ENCODE measurements around the gene C22orf42. TPM values are rescaled to one million over a fixed set of nuclear protein-coding genes. Genes with fewer than 3 reads are reported as not detected.

The C22orf42 gene, protein sequence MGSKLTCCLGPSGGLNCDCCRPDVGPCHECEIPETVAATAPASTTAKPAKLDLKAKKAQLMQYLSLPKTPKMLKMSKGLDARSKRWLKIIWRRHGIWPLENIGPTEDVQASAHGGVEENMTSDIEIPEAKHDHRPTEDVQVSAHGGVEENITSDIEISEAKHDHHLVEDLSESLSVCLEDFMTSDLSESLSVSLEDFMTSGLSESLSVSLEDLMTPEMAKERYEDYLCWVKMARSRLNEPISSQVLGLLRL
- not detected for total RNA-seq

GRCh38 chr22:32158712-32159533, at the start of gene C22orf42:
Gene C22orf42, minus strand, starts transcription at chr22:32159303. Its CDS starts 88 bp downstream, at chr22:32159215.
- in situ Hi-C loops (cut with MboI; ENCODE audit: low sequenced_read_pairs in 4 of 4), result no loop called here
- ATAC-seq (no peak), DNase-seq (no peak)

DNA sequence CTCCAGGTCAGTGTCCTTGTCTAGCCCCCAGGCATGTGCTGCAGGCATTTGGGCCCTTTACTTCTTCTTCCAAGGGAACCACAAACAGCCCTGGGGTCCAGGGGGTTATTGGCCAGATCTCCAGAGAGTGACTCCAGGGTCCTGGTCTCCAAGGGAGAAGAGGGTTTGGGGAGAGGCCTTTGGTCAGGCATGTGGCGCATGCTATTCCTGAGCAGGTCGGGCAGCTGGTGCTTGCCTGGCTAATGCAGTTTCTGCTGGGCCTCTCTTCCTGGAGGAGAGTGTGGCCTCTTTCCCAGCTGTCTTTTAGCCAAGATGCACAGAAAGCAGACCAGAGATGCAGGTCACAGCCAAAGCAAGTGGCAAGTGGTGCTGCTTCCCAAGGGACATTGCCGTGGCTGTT, 49.6 kb upstream of the C22orf42 start:
- TF ChIP-seq CTCF (IDR thresholded peaks at IDR 0.05 in 4 of 5, conservative IDR thresholded peaks at IDR 0.05 in 1 of 5) (no peak), POLR2A (IDR thresholded peaks at IDR 0.05) (no peak)
- DNase-seq, result no peak
- no peaks in the 10 kb centered on the region for H3K9me3 ChIP-seq
- H3K4me1 ChIP-seq, result peaks cover 0 to 4% of the 10 kb centered on the region in 2 donors
- ATAC-seq, result no peak
- no peak overlapping the region for H3K4me3 ChIP-seq
- in situ Hi-C loops (cut with MboI; ENCODE audit: low sequenced_read_pairs in 4 of 4), result no loop called here
- intact Hi-C loops (cut with DNase I; ENCODE audit: low total_unique reads), result no loop called here
- H3K27me3 ChIP-seq, result peaks cover 6 to 17% (median 8%) of the 10 kb centered on the region in 3 donors
- no peaks in the 10 kb centered on the region for H3K36me3 ChIP-seq
- no peak overlapping the region for H3K27ac ChIP-seq

More at GRCh38 chr22:32158712-32159533, at the start of gene C22orf42:
- intact Hi-C loops (cut with DNase I; ENCODE audit: low total_unique reads), result no loop called here
- Histone ChIP-seq H3K4me1 (no peaks in the 10 kb centered on the region), H3K36me3 (no peaks in the 10 kb centered on the region), H3K9me3 (no peaks in the 10 kb centered on the region), H3K4me3 (no peak within 1 kb of the TSS), H3K27ac (no peak within 1 kb of the TSS), H3K27me3 (peaks cover 0 to 10% (median 0%) of the 10 kb centered on the region in 3 donors)
- no peak for TF ChIP-seq POLR2A (IDR thresholded peaks at IDR 0.05)
- TF ChIP-seq CTCF (IDR thresholded peaks at IDR 0.05 in 4 of 5, conservative IDR thresholded peaks at IDR 0.05 in 1 of 5), result no peak

- Histone ChIP-seq H3K27ac (no peak overlapping the region), H3K9me3 (no peaks in the 10 kb centered on the region), H3K36me3 (no peaks in the 10 kb centered on the region), H3K27me3 (peaks cover 11 to 23% (median 15%) of the 10 kb centered on the region in 3 donors), H3K4me1 (peaks cover 0 to 5% of the 10 kb centered on the region in 2 donors), H3K4me3 (no peak overlapping the region)
- no peak for ATAC-seq
- intact Hi-C loops (cut with DNase I; ENCODE audit: low total_unique reads), result no loop called here
- DNase-seq, result no peak
- in situ Hi-C loops (cut with MboI; ENCODE audit: low sequenced_read_pairs in 4 of 4), result no loop called here
- TF ChIP-seq POLR2A (IDR thresholded peaks at IDR 0.05), result no peak
- no peak for TF ChIP-seq CTCF (IDR thresholded peaks at IDR 0.05 in 4 of 5, conservative IDR thresholded peaks at IDR 0.05 in 1 of 5)
These were observed 48.9 kb upstream of the C22orf42 start for GRCh38 chr22:32207971-32208480.

GRCh38 chr22:32206774-32207758, 48.0 kb upstream of the C22orf42 start:
- H3K27me3 ChIP-seq, result peaks cover 13 to 32% (median 19%) of the 10 kb centered on the region in 3 donors
- ATAC-seq, result no peak
- peak in 4 of 5 experiments; percentile 14 to 38 (median 16) for TF ChIP-seq CTCF (IDR thresholded peaks at IDR 0.05 in 4 of 5, conservative IDR thresholded peaks at IDR 0.05 in 1 of 5)
- TF ChIP-seq POLR2A (IDR thresholded peaks at IDR 0.05), result no peak
- intact Hi-C loops (cut with DNase I; ENCODE audit: low total_unique reads) (no loop called here), in situ Hi-C loops (cut with MboI; ENCODE audit: low sequenced_read_pairs in 4 of 4) (no loop called here)
- H3K4me3 ChIP-seq, result no peak overlapping the region
- H3K9me3 ChIP-seq, result no peaks in the 10 kb centered on the region
- DNase-seq, result no peak
- H3K27ac ChIP-seq, result no peak overlapping the region
- H3K4me1 ChIP-seq, result peaks cover 0 to 5% of the 10 kb centered on the region in 2 donors
- no peaks in the 10 kb centered on the region for H3K36me3 ChIP-seq
